PC-9 (cell line): ENCODE results near the gene GRP. TPM values are rescaled to one million over a fixed set of nuclear protein-coding genes. Genes with fewer than 3 reads are reported as not detected.

Source experiments
- BruUV-seq: library from RNA; stranded (reverse); fragments of 400-500 nt; replicated peaks from 2 replicates; lab custom pipeline; 2021; lab: Mats Ljungman, UMichigan
- CTCF ChIA-PET: fragments of 300-600 bp; sonication (Branson Sonifier 250); formaldehyde crosslinking; loops from one replicate; lab custom pipeline; 2022; ENCODE audit warnings: antibody characterized with exemption; lab: Charles Lee
- POLR2A ChIA-PET: fragments of 300-600 bp; sonication (Branson Sonifier 250); formaldehyde crosslinking; loops from one replicate; lab custom pipeline; 2022; ENCODE audit warnings: antibody characterized with exemption; ENCODE audit not compliant: unreplicated experiment; lab: Charles Lee
- DNase-seq, 2 experiments: peaks; one replicate each; pipeline versions ENCODE4 v3.0.0 to v3.0.0-alpha.2; 2015 to 2022; ENCODE audit warnings: mixed read lengths in 1 of 2
- H2AFZ ChIP-seq: fragments of 200-600 bp; sonication (generic); 2 replicates; pipeline ENCODE4 v1.8.1; 2017; ENCODE audit warnings: antibody characterized with exemption
- H3F3A ChIP-seq: fragments of 200-600 bp; sonication (generic); 2 replicates; pipeline ENCODE4 v1.8.1; 2017; ENCODE audit warnings: antibody characterized with exemption, mild to moderate bottlenecking, low read depth; ENCODE audit not compliant: insufficient read depth
- H3K27ac ChIP-seq: fragments of 200-600 bp; sonication (generic); 2 replicates; pipeline ENCODE4 v1.6.1; 2016; ENCODE audit warnings: mixed run types
- H3K27me3 ChIP-seq: fragments of 200-600 bp; sonication (generic); 2 replicates; pipeline ENCODE4 v1.6.1; 2016; ENCODE audit warnings: low read depth, mixed run types; ENCODE audit not compliant: insufficient read depth
- H3K36me3 ChIP-seq: fragments of 200-600 bp; sonication (generic); 2 replicates; pipeline ENCODE4 v1.6.1; 2016; ENCODE audit warnings: low read depth, mixed run types
- H3K4me1 ChIP-seq: fragments of 200-600 bp; sonication (generic); replicated peaks from 2 replicates; pipeline ENCODE4 v1.6.1; 2016; ENCODE audit warnings: mixed run types; ENCODE audit not compliant: insufficient read depth
- H3K4me2 ChIP-seq: fragments of 200-600 bp; sonication (generic); 2 replicates; pipeline ENCODE4 v1.6.1; 2017; ENCODE audit warnings: mixed run types
- H3K4me3 ChIP-seq: fragments of 200-600 bp; sonication (generic); 2 replicates; pipeline ENCODE4 v1.6.1; 2016; ENCODE audit warnings: mixed run types
- H3K79me2 ChIP-seq: fragments of 200-600 bp; sonication (generic); 2 replicates; pipeline ENCODE4 v1.6.1; 2017; ENCODE audit warnings: low read depth, mixed run types
- H3K9me2 ChIP-seq: fragments of 200-600 bp; sonication (generic); 2 replicates; pipeline ENCODE4 v1.8.1; 2017; ENCODE audit warnings: mild to moderate bottlenecking; ENCODE audit not compliant: insufficient read depth
- H3K9me3 ChIP-seq: fragments of 200-600 bp; sonication (generic); 2 replicates; pipeline ENCODE4 v1.8.1; 2016; ENCODE audit warnings: low read depth; ENCODE audit not compliant: insufficient read depth
- H4K20me1 ChIP-seq: fragments of 200-600 bp; sonication (generic); 2 replicates; pipeline ENCODE4 v1.8.1; 2017; ENCODE audit not compliant: insufficient read depth
- CTCF ChIP-seq: fragments of 200-600 bp; sonication (generic); conservative IDR thresholded peaks from 2 replicates; pipeline ENCODE4 v1.6.1; 2017; ENCODE audit warnings: mixed run types, antibody characterized with exemption, mild to moderate bottlenecking, moderate library complexity
- EZH2 ChIP-seq: fragments of 200-600 bp; sonication (generic); IDR thresholded peaks from 2 replicates; pipeline ENCODE4 v1.8.0; 2017; ENCODE audit warnings: antibody characterized with exemption, low read depth
- intact Hi-C: fragments of 100-400 bp; cut with micrococcal nuclease; formaldehyde crosslinking; loops from one replicate; pipeline ENCODE4 v1.10.0; 2022; ENCODE audit not compliant: unreplicated experiment
- total RNA-seq: library from RNA; stranded (reverse); gene quantifications from 2 replicates; pipeline ENCODE4 v1.2.3, GENCODE V29; 2021

The GRP gene
- total RNA-seq, 1 experiment from 2014 or later, result not detected

- no peak overlapping the region for H3K4me3 ChIP-seq
- no peak overlapping the region for H3K27ac ChIP-seq
- no peak overlapping the region for H3K4me2 ChIP-seq
- BruUV-seq, result no TSS peak
- no peak overlapping the region for H2AFZ ChIP-seq
- H4K20me1 ChIP-seq, result no peaks in the 10 kb centered on the region
- no peaks in the 10 kb centered on the region for H3F3A ChIP-seq
- ChIA-PET CTCF (no interaction called here), POLR2A (no interaction called here)
- no peak for DNase-seq
- H3K79me2 ChIP-seq, result no peaks in the 10 kb centered on the region
- no peaks in the 10 kb centered on the region for H3K9me2 ChIP-seq
- intact Hi-C loops, result no loop called here
- TF ChIP-seq CTCF (no peak), EZH2 (no peak)
- H3K36me3 ChIP-seq, result no peaks in the 10 kb centered on the region
- H3K4me1 ChIP-seq, result no peaks in the 10 kb centered on the region
- H3K27me3 ChIP-seq, result no peaks in the 10 kb centered on the region
- no peaks in the 10 kb centered on the region for H3K9me3 ChIP-seq
Observed at GRCh38 chr18:59271606-59272220, 51.8 kb downstream of the GRP start.

GRCh38 chr18:59272221-59272888 is 52.4 kb downstream of the GRP start:
- H3F3A ChIP-seq, result no peaks in the 10 kb centered on the region
- ChIA-PET POLR2A (no interaction called here), CTCF (no interaction called here)
- H3K36me3 ChIP-seq, result no peaks in the 10 kb centered on the region
- no peaks in the 10 kb centered on the region for H4K20me1 ChIP-seq
- BruUV-seq, result no TSS peak
- no peak overlapping the region for H2AFZ ChIP-seq
- no peak for DNase-seq
- H3K4me1 ChIP-seq, result no peaks in the 10 kb centered on the region
- H3K79me2 ChIP-seq, result no peaks in the 10 kb centered on the region
- intact Hi-C loops, result no loop called here
- H3K27me3 ChIP-seq, result no peaks in the 10 kb centered on the region
- no peak for TF ChIP-seq CTCF
- TF ChIP-seq EZH2, result no peak
- H3K4me2 ChIP-seq, result no peak overlapping the region
- no peaks in the 10 kb centered on the region for H3K9me3 ChIP-seq
- H3K4me3 ChIP-seq, result no peak overlapping the region
- H3K9me2 ChIP-seq, result no peaks in the 10 kb centered on the region
- H3K27ac ChIP-seq, result no peak overlapping the region

- Histone ChIP-seq H3K36me3 (no peaks in the 10 kb centered on the region), H2AFZ (no peak within 1 kb of the TSS), H4K20me1 (no peaks in the 10 kb centered on the region), H3F3A (no peaks in the 10 kb centered on the region), H3K79me2 (no peaks in the 10 kb centered on the region), H3K27me3 (no peaks in the 10 kb centered on the region), H3K4me2 (no peak within 1 kb of the TSS), H3K4me1 (no peaks in the 10 kb centered on the region), H3K9me2 (no peaks in the 10 kb centered on the region), H3K27ac (no peak within 1 kb of the TSS), H3K9me3 (no peaks in the 10 kb centered on the region), H3K4me3 (no peak within 1 kb of the TSS)
- ChIA-PET POLR2A (no interaction called here), CTCF (no interaction called here)
- TF ChIP-seq EZH2, result no peak
- TF ChIP-seq CTCF, result no peak
- no TSS peak for BruUV-seq
- intact Hi-C loops, result no loop called here
- DNase-seq, result no peak
Observed at GRCh38 chr18:59272891-59273758, 53.2 kb downstream of the GRP start, which contains the start of gene RAX. Gene RAX, minus strand, starts transcription at chr18:59273454. Its CDS starts 248 bp downstream, at chr18:59273206.
